Ectodermal cell (in vitro differentiated cells): Measurements from ENCODE around the gene DYNLRB2.

ENCODE experiments used
- H3K27ac ChIP-seq: 2 replicates; pipeline ENCODE4 v1.7.0; 2013; ENCODE audit warnings: mild to moderate bottlenecking, low read depth, low read length; ENCODE audit not compliant: insufficient read depth, poor library complexity, severe bottlenecking
- H3K27me3 ChIP-seq: 2 replicates; pipeline ENCODE4 v1.7.0; 2013; ENCODE audit warnings: mild to moderate bottlenecking, low read length; ENCODE audit not compliant: insufficient read depth, control insufficient read depth, poor library complexity, severe bottlenecking
- H3K36me3 ChIP-seq: one replicate; pipeline ENCODE4 v1.7.0; 2013; ENCODE audit warnings: low read length; ENCODE audit not compliant: control insufficient read depth, insufficient read depth
- H3K4me1 ChIP-seq: one replicate; pipeline ENCODE4 v1.7.0; 2013; ENCODE audit warnings: low read length; ENCODE audit not compliant: control insufficient read depth, insufficient read depth
- H3K4me3 ChIP-seq: 2 replicates; pipeline ENCODE4 v1.7.0; 2013; ENCODE audit warnings: low read depth, low read length, control low read depth; ENCODE audit not compliant: insufficient read depth
- H3K9me3 ChIP-seq: 2 replicates; pipeline ENCODE4 v1.7.0; 2013; ENCODE audit warnings: mild to moderate bottlenecking, low read length, moderate library complexity; ENCODE audit not compliant: control insufficient read depth
- WGBS, 2 experiments: methylation state at CpG; one replicate each; pipeline ENCODE4 v1.1.7; 2013; ENCODE audit warnings: missing lambda C conversion rate in 2 of 2; 5-methylcytosine and 5-hydroxymethylcytosine counted together

DYNLRB2 gene

DNA sequence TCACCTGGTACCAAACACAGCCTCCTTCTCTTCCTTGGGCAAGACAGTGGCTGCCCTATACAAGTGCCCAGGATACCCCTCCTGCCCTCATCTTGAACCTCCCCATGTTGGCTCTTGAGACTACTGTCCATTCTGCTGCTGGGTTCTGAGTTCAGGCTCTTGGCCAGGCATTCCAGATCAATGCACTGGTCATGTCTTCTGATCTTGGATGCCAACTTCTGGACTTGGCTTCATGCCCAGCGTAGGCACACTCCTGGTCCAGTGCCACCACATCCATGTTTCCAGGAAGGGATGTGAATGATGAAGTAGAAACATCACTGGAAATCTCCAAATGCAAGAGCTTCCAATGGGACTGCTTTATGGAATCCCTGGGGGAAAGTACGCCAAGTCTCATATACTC is 51.5 kb downstream of the DYNLRB2 start:
- Histone ChIP-seq H3K36me3 (no peaks in the 10 kb centered on the region), H3K27me3 (no peaks in the 10 kb centered on the region), H3K4me3 (no peak overlapping the region), H3K27ac (no peak overlapping the region), H3K9me3 (no peaks in the 10 kb centered on the region), H3K4me1 (no peaks in the 10 kb centered on the region)
- WGBS, 2 experiments = 94 to 97% methylated on average over 2 of the region's 2 CpGs

DNA sequence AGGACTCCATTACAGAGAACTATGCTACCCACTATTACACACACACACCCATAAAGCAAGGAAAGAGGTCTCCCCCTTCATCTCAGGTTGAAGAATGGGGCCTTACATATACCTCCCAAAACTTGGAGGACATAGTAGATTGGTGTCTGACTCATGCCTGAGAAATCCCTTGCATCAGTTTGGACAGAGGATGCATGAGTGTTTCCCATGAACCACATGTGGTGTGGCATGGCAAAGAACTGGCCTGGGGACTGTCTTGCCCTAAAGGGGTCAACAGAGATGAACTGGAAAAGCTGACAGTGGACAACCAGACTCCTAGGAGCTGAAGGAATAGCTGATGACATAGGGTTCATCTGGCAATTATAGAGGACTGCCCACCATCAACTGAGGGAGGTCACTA is 54.0 kb downstream of the DYNLRB2 start:
- H3K4me3 ChIP-seq = no peak overlapping the region
- no peaks in the 10 kb centered on the region for H3K36me3 ChIP-seq
- H3K9me3 ChIP-seq = no peaks in the 10 kb centered on the region
- no peaks in the 10 kb centered on the region for H3K4me1 ChIP-seq
- H3K27ac ChIP-seq = no peak overlapping the region
- H3K27me3 ChIP-seq = no peaks in the 10 kb centered on the region

DNA sequence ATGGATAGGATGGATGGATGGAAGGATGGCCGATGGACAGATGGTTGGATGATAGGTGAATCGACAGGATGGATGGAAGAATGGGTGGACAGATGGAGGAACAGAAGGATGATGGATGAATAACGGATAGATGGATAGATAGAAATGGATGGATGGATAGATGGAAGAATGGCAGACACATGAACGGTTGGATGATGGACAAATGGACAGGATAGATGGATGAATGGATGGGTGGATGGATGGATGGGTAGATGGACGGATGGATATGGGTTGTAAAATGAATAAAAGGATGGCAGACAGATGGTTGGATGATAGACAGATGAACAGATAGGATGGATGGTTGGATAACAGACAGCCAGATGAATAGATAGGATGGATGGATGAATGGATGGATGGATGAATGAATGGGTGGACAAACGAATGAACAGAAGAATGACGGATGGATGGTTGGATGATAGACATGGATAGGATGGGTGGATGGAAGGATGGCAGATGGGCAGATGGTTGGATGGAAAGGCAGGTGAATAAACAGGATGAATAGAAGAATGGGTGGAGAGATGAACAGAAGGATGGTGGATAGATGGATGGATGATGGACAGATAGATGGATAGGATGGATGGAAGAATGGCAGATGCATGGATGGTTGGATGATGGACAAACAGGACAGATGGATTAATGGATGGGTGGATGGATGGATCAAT is 55.9 kb downstream of the DYNLRB2 start:
- no peak overlapping the region for H3K4me3 ChIP-seq
- H3K27ac ChIP-seq = no peak overlapping the region
- WGBS, 2 experiments = 87 to 88% methylated on average over 7 of the region's 7 CpGs
- no peaks in the 10 kb centered on the region for H3K27me3 ChIP-seq
- no peaks in the 10 kb centered on the region for H3K36me3 ChIP-seq
- H3K4me1 ChIP-seq = no peaks in the 10 kb centered on the region
- H3K9me3 ChIP-seq = no peaks in the 10 kb centered on the region

DNA sequence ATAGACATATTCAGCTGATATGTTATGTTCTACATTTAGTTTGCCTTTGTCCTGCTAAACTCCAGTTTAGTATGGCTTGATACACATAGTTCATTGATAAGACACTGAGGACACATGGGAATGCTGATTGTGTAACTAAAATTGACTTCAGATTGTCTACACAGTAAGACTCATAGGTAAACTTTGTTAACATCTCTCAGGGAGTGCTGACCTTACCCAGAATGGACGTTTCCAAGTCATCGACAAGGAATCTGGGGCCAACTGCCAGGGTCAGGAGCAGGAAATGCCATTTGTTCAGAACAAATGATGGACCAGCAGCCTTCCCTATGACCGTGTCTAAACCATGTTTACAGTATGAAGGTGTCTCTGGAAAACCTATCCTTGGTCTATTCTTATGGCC is 58.7 kb downstream of the DYNLRB2 start:
- 89 to 90% methylated on average over 3 of the region's 3 CpGs for WGBS, 2 experiments
- H3K4me3 ChIP-seq = no peak overlapping the region
- no peaks in the 10 kb centered on the region for H3K36me3 ChIP-seq
- H3K27me3 ChIP-seq = no peaks in the 10 kb centered on the region
- no peak overlapping the region for H3K27ac ChIP-seq
- no peaks in the 10 kb centered on the region for H3K9me3 ChIP-seq
- H3K4me1 ChIP-seq = no peaks in the 10 kb centered on the region
